NCI-H1092 (cell line): ENCODE data around the gene KCNH3.
"Not testable (repeated sequence)": the region's sequence is repeated elsewhere in the genome, so short reads cannot be mapped to it uniquely, and the experiment has no call there.

Source experiments
- DNase-seq: peaks from one replicate; lab custom pipeline; 2025; lab: John Stamatoyannopoulos, UW

KCNH3 gene

DNA sequence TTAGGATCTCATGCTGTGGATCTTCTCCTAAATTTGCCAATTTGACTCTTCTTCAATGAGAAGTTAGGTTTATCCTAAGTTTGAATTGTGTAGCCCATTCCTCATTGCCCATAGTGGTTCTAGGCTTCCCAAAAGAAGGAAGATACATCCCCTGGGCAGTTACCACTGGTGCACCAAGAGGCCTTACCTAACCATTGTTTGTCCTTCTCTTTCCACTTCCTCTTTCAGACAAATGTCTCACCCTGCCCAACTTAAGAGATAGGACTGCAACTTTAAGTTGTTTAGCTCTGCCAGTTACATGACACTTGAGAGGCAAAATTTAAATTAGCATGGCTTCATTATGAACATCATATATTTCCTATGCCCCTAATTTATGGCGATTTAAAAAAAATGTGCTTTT is 9.4 kb upstream of the KCNH3 start:
- no peak for DNase-seq

DNA sequence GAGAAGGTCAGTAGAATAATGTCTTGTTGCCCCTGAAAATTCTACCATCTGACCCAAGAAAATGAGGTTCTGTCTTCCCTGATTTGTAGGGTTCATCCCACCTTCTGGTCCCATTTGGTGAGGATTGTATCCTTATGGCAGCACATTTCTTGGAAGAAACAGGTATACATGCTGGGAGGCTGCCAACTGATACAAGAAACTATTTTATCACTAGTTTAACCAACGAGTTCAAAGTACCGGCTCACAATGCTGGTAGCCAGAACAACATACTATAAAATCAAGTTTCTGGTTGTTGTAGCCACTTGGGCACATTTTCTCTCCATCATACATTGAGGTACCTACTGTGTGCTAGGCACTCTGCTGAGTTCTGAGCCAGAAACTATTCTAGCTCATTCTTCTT is 7.1 kb upstream of the KCNH3 start:
- DNase-seq = no peak

DNA sequence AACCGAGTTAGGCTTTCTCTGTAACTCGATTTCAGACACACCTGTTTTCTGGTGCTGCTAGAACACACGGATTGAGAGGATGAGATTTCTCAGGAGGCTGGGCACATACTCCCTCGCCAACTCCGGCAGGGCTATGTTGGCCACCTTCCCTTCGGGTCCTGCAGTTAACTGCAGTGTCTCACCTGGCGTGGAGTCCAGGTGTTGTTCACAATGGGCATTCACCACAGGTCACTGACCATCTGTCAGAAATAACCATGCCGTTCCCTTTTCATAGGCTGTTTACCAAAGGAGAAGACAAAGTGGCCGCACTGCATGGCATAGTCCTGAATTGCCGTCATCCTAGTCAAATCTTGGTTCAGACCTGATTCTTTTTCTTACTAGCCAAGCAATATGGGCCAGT is 5.5 kb upstream of the KCNH3 start:
- DNase-seq = no peak

DNA sequence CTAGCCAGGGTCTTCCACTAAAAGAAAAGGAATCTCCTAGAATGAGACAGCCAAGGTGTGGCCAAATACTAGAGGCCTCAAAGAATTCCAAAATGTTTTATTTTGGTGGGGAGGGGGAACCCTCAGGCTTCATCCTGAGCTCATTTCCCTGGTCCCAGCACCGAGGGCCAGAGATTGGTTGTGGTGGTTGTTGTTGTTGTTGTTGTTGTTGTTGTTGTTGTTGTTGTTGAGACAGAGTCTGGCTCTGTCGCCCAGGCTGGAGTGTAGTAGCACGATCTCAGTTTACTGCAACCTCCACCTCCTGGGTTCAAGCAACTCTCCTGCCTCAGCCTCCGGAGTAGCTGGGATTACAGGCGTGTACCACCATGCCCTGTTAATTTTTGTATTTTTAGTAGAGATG is 4.7 kb upstream of the KCNH3 start:
- DNase-seq = not testable (repeated sequence)

DNA sequence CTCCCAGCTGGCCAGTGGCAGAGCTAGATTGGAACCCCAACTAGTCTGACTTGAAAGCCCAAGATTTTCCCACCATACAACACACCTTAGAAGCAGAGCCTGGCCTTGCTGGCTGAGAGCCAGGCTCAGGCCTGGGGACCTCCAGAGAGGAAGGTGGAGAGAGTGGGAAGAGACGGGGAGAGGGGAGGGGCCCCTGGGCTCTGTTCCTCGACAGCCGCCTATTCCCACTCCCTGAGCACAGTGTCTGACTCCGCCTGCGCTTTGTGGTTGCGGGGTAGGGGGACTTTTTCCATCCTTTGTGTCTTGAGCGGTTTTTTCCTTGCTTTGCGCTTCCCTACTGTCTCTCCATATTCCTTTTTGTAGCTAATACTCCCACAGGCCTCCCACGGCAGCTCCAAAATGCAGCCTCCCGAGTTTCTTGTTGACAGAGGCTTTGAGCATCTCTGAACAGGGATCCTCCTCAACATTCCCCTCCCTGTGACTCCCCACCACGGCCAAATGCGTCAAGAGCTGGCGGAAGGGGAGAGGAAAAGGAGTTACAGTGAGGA is 4.0 kb upstream of the KCNH3 start:
- DNase-seq = no peak

DNA sequence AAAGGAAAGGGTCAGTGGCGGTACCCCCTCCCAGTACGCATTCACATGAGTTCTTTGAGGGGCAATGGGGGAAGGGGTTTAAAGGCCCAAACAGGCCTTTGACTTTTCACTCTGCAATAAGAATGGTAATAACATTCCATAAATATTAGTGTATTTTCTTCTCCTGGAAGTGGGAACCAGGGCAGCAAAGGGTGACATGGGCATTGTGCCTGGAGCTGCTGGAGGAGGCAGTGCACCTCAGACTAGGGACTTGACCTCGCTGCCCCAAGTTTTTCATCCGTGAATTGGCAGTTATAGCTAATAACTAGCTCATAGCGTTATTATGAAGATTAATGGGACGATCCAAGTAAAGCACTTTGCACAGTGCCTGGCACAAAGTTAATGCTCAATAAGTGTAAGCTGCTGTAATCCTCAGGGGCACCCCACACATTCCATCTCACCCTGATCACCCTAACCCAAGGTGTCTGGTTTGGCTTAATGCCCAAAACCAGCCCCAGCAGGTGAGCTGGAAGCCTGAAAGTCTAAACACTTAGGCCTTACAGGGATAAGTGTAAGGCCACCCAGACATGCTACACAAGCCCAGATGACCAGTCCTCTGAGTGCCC is 2.8 kb upstream of the KCNH3 start:
- DNase-seq = no peak

- no peak for DNase-seq
Observed at GRCh38 chr12:49536526-49537071, 2.2 kb upstream of the KCNH3 start.

DNA sequence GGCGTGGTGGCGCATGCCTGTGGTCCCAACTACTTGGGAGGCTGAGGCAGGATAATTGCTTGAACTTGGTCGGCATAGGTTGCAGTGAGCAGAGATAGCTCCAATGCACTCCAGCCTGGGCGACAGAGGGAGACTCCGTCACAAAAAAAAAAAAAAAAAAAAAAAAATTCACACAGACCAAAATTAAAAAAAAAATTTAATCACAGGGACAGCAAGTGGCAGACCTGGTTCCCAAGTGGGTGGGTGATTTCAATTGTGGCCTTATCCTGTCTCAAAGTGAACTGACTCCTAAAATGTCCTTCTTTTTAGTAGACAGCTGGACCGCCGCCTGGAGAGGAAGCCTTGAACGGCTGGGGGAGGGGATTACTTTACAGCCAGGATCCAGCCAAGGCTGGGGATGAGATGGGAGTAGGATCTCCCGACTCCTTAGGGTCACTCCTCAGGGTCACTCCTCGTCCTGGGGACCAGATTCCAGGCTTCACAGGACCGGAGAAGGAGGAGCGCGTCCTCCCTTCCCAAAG is 1.5 kb upstream of the KCNH3 start:
- DNase-seq = no peak

DNA sequence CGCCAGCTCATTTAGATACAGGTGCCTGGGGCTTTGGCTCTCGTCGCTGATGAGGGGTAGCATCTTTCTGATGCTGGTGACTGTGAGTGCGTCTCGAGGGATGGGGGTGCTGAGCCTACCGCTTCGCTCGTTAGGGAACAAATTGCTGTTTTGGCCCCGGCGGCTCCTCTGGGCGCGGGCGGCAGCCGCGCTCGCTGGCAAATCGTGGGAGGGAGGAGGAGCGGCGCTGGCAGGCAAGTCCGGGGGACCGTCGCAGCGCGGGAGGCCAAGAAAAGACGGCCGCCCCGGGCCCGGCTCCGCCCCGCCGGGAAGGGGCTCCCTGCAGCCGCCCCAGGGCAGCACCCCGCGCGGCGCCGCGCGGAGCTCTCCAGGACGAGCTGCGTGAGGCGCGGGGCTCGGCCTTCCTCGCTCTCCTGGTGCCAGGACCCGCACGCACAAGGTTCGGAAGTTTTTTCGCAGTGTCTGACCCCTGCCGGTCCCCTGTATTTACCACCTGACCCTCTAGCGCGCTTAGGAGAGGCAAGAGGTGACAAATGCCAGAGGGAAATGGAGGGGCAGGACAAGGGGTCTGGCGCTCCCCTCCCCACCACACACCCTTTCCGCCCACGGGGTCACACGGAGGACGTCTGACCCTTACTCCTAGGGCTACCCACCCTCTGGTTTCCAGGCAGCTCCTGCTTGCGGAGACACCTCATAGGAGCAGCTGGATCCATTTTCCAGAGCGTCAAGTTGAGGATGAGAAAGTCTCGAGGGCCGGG is 899 bp upstream of the KCNH3 start:
- peak; percentile 13 for DNase-seq

- DNase-seq = no peak
Observed at GRCh38 chr12:49539406-49540228, 787 bp downstream of the KCNH3 start.

GRCh38 chr12:49540229-49541139 is 1.7 kb downstream of the KCNH3 start:
- no peak for DNase-seq

DNA sequence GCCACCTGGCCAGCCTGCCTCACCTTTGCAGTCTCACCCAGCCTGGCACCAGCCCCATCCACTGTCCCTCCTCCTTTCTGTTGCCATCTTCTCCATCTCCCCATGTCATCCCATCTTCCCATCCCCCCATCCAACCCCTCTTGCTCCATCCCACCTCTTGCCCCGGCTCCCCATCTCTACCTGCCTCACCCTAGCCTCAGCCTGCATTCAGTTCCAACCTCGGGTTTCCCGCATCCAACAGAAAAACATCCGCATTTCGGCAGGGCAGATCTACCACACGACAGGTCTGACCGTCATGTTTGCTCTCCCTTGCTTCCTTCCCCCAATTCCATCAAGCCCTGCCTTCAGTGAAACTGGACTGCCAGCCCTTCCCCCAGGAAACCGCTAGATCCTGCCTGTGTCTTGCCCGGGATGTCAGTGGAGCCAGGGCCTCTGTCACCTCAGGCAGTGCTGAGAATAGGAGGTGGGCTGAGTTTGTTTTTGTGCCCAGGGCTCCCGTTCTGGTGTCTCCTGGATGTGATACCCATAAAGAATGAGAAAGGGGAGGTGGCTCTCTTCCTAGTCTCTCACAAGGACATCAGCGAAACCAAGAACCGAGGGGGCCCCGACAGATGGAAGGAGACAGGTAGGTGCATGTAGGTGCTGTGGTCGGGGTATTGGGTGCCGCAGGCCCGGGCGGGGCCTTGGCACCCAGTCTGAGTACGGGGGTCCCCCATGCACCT is 2.5 kb downstream of the KCNH3 start:
- DNase-seq = no peak

DNA sequence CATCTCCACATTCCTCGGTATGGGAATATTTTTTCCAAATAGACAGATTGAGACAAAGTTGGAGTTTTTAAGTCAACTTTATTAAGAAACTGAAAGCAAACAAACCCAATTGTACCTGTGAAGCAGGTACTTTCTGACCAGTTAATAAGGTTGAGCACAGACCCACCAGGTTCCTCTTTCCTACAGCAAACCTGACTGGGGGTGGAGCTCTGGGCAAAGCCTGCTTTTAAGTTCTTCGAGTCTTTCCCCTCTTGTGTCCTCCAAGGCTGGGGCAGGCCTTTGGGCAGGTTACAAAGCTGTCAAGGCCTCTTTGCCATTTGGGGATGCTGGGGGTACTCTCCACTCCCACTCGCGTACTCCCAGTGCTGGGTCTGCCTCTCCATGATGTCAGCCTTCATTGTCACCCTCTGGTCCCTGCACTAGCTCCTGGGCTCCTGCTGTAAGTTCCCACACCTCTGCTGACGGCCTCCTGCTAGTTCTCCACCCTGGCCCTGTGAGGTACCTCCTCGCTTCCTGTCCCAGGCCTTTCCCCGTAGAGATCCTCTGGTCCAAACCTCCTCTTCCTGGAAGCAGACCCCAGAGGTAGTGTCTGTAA is 3.2 kb downstream of the KCNH3 start:
- DNase-seq = no peak

- DNase-seq = no peak
Observed at GRCh38 chr12:49542592-49543160, 3.8 kb downstream of the KCNH3 start.

DNA sequence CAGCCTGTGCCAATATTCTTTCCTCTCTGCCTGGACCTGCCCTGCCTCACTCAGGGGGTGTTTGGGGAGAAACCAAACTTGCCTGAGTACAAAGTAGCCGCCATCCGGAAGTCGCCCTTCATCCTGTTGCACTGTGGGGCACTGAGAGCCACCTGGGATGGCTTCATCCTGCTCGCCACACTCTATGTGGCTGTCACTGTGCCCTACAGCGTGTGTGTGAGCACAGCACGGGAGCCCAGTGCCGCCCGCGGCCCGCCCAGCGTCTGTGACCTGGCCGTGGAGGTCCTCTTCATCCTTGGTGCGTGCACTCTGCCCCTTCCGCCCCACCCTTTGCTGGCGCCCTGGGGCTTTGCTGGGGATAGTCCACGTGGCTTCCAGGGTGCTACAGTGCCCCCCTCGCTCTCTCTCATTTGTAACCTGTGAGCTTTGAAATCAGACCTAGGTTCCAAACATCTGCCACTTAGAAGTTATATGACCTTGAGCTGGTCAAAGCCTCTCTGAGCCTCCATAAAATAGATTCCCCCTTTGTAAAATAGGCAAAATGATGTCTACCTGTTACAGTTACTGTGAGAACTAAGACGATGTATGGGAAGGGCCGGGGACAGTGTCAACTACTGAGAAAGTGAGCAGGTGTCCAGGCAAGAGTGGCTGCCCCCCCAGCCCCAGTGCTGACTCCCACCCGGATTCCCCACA is 4.5 kb downstream of the KCNH3 start:
- no peak for DNase-seq

DNA sequence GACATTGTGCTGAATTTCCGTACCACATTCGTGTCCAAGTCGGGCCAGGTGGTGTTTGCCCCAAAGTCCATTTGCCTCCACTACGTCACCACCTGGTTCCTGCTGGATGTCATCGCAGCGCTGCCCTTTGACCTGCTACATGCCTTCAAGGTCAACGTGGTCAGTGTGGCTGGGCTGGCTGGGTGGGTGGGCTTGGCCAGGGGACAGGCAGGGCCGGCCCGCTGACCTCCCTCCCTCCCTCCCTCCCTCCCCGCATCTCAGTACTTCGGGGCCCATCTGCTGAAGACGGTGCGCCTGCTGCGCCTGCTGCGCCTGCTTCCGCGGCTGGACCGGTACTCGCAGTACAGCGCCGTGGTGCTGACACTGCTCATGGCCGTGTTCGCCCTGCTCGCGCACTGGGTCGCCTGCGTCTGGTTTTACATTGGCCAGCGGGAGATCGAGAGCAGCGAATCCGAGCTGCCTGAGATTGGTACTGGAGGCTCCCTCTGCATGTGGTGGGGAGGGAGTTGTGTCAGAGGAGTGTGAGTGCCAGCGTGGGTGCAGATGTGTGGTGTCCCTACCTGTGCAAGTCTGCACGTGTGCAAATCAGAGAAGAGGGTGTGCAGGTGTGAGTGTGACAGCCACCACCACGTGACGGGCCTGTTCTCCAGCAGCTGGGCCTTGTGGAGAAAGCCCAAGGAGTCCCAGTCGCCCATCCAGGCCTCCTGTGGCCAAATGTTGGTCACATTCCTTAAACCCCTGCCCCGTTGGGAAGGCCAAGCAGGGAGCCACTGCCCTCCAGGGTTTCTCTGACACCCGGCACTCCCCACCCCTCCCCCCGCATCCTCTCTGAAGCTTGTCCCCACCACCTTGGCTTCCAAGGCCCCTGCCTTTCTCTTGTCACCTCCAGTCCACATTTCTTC is 5.3 kb downstream of the KCNH3 start:
- DNase-seq = no peak

DNA sequence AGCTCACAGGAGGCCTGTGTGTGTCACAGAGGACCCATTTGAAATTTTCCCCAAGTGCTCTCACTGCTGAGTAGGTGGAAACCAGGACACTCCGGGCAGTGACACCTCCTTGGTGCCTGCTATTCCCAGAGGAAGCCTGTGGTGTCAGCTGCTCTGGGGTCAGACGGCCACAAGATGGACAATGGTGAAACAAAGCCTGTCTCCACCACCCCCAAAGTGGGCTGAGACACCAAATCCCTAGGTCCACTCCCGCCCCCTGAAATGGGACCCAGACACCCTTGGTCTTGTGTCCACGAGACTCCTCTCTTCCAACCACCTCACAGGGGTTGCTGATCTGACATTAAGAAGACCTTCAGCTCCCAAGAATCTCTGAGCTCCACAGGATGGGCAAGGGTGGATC is 7.0 kb downstream of the KCNH3 start:
- DNase-seq = no peak

- no peak for DNase-seq
Observed at GRCh38 chr12:49546481-49546880, 7.7 kb downstream of the KCNH3 start.
